C4-2B (cell line): Measurements from ENCODE around the gene TF.

Experiments used
- H3K27ac ChIP-seq: fragments of 450-650 bp; 2 replicates; pipeline ENCODE4 v1.5.1; 2017
- CTCF ChIP-seq: fragments of 450-650 bp; conservative IDR thresholded peaks from 2 replicates; pipeline ENCODE4 v1.5.1; 2017; ENCODE audit warnings: mild to moderate bottlenecking
- ZFX ChIP-seq: fragments of 450-650 bp; IDR thresholded peaks from 2 replicates; pipeline ENCODE4 v1.6.1; 2017

TF gene

GRCh38 chr3:133760916-133761315 is 14.7 kb downstream of the TF start:
- H3K27ac ChIP-seq: no peak overlapping the region
- TF ChIP-seq ZFX: no peak
- no peak for TF ChIP-seq CTCF

- H3K27ac ChIP-seq: no peak overlapping the region
- no peak for TF ChIP-seq ZFX
- no peak for TF ChIP-seq CTCF
Observed at GRCh38 chr3:133761605-133762484, 15.7 kb downstream of the TF start.

- H3K27ac ChIP-seq: no peak overlapping the region
- TF ChIP-seq ZFX (no peak), CTCF (no peak)
Observed at GRCh38 chr3:133762539-133762938, 16.3 kb downstream of the TF start.

- no peak overlapping the region for H3K27ac ChIP-seq
- TF ChIP-seq ZFX: no peak
- TF ChIP-seq CTCF: no peak
Observed at GRCh38 chr3:133763797-133764683, 17.8 kb downstream of the TF start.

GRCh38 chr3:133765256-133765655 is 19.1 kb downstream of the TF start:
- H3K27ac ChIP-seq: no peak overlapping the region
- TF ChIP-seq ZFX (no peak), CTCF (no peak)

GRCh38 chr3:133767607-133768006 is 21.4 kb downstream of the TF start:
- TF ChIP-seq CTCF: no peak
- TF ChIP-seq ZFX: no peak
- H3K27ac ChIP-seq: no peak overlapping the region

- H3K27ac ChIP-seq: no peak overlapping the region
- TF ChIP-seq CTCF: no peak
Observed at GRCh38 chr3:133769536-133769935, 23.3 kb downstream of the TF start.
